Spleen (tissue), 11 donors: ENCODE results near the gene GALNT11. TPM values are rescaled to one million over a fixed set of nuclear protein-coding genes. Genes with fewer than 3 reads are reported as not detected.
A peak's percentile ranks its signal among the peaks of the same experiment; 100 is the strongest.

ENCODE experiments used
- DNase-seq: peaks from one replicate; pipeline ENCODE4 v3.0.0-alpha.2; 2020
- H3K27ac ChIP-seq, 8 donors: fragments of 200-600 bp; sonication (generic) in 7 of 8; 1 replicate in 4 of 8; 2 replicates in 4 of 8; pipeline versions ENCODE4 v1.5.0 to v1.8.0; 2016 to 2021; ENCODE audit warnings: inconsistent platforms in 4 of 8, mild to moderate bottlenecking in 4 of 8, moderate library complexity in 1 of 8
- H3K27me3 ChIP-seq, 7 donors: fragments of 200-600 bp; sonication (generic) in 6 of 7; replicated peaks in 1 of 7; 1 replicate in 4 of 7; 2 replicates in 3 of 7; pipeline versions ENCODE4 v1.5.0 to v1.8.0; 2016 to 2021; ENCODE audit warnings: inconsistent platforms in 3 of 7, mild to moderate bottlenecking in 1 of 7
- H3K36me3 ChIP-seq, 6 donors: fragments of 200-600 bp; sonication (generic) in 5 of 6; 1 replicate in 4 of 6; 2 replicates in 2 of 6; pipeline versions ENCODE4 v1.5.0 to v1.8.0; 2016 to 2021; ENCODE audit warnings: inconsistent platforms in 2 of 6
- H3K4me1 ChIP-seq, 6 donors: fragments of 200-600 bp; sonication (generic) in 5 of 6; 1 replicate in 3 of 6; 2 replicates in 3 of 6; pipeline versions ENCODE4 v1.5.0 to v1.8.0; 2016 to 2021; ENCODE audit warnings: inconsistent platforms in 3 of 6
- H3K4me3 ChIP-seq, 8 donors: fragments of 200-600 bp; sonication (generic) in 7 of 8; 1 replicate in 4 of 8; 2 replicates in 4 of 8; pipeline versions ENCODE4 v1.5.0 to v1.8.0; 2016 to 2021; ENCODE audit warnings: inconsistent platforms in 4 of 8, mild to moderate bottlenecking in 4 of 8, moderate library complexity in 2 of 8
- H3K9me3 ChIP-seq, 8 donors: fragments of 200-600 bp; sonication (generic) in 7 of 8; 1 replicate in 4 of 8; 2 replicates in 4 of 8; pipeline versions ENCODE4 v1.5.0 to v1.8.0; 2016 to 2021; ENCODE audit warnings: inconsistent platforms in 4 of 8
- POLR2A ChIP-seq, 3 donors: fragments of 450-650 bp; IDR thresholded peaks; one replicate each; pipeline ENCODE4 v1.5.1; 2017; ENCODE audit warnings: antibody characterized with exemption in 3 of 3, mild to moderate bottlenecking in 1 of 3
- POLR2AphosphoS5 ChIP-seq, 3 donors: sonication (generic); formaldehyde crosslinking; IDR thresholded peaks; one replicate each; pipeline ENCODE4 v1.5.1; 2017; ENCODE audit warnings: antibody characterized with exemption in 3 of 3
- WGBS, 5 donors: extraction: QIAGEN DNeasy Blood & Tissue Kit in 3 of 5; methylation state at CpG; one replicate each; pipeline versions ENCODE4 v1.1.5 to v1.1.7; 2013 to 2018; 5-methylcytosine and 5-hydroxymethylcytosine counted together
- intact Hi-C: fragments of 100-400 bp; cut with DNase I; formaldehyde crosslinking; loops from one replicate; pipeline ENCODE4 v1.15.0; 2023; ENCODE audit warnings: low total_unique reads
- polyA plus RNA-seq, 3 donors: library from polyadenylated mRNA; stranded (reverse); fragments of 200-250 nt; gene quantifications; one replicate each; pipeline ENCODE4 v1.2.1, GENCODE V29; 2013
- total RNA-seq, 7 donors: library from RNA; depleted of rRNA in 3 of 7; stranded (reverse); fragments of >200 nt in 3 of 7; fragmentation: NEBNext Ultra II Directional in 4 of 7; extraction: Animal tissue kit (Norgen Biotek cat#: 25700) in 4 of 7; gene quantifications; one replicate each; pipeline versions ENCODE4 v1.1.0 to v1.2.1, GENCODE V29; 2016 to 2021
- TF ChIP-seq, protein P1 (sequence below), 11 experiments: fragments of 200-600 bp in 7 of 11; fragments of 450-650 bp in 4 of 11; sonication (generic) in 4 of 11; IDR thresholded peaks in 8 of 11; conservative IDR thresholded peaks in 3 of 11; 1 replicate in 7 of 11; 2 replicates in 4 of 11; pipeline versions ENCODE4 v1.4.0 to v1.8.0; 2016 to 2021; ENCODE audit warnings: antibody characterized with exemption in 11 of 11, inconsistent platforms in 4 of 11, mild to moderate bottlenecking in 1 of 11
- donor health status: healthy with polysubstance abuse.
- donor health status: DM: no; HTN: no; CAD: no; lungs with moderate emphysema.
- donor health status: DM: no; HTN: no; CAD: no.
- donor health status: Bipolar disorder and iron deficiency.
- donor health status: healthy.
- donor health status: DM: no; HTN: no; CAD: no.
- donor health status: DM: yes; HTN: yes; CAD: no.

GALNT11 gene
- total and polyA plus RNA-seq, 10 donors, result 9.7 to 46.0 (median 29.0) TPM

DNA sequence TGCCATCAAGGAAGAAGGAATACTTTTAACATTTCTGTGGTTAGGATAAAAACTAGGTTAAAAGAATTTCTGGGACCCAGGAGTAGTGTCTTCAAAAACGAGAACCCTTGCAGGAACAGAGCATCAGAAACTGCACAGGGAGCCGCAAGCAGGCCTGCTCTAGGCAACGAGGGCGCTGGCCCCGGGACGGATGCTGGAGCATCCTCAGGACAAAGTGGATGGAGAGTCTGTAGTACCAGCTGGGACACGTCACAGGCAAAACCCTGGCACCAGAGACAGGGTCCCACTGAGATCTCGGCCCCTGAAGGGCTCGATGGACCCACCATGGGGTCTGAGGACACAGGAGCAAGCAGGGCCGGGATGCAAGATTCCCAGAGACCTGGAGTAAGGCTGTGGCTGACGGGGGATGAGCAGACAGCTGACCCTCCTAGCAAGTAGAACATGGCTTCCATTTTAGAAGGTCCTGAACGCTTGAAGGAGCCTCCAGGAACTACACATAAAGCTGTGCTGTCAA is 106.6 kb downstream of the GALNT11 start:
- Histone ChIP-seq H3K27ac (no peak overlapping the region), H3K36me3 (peaks cover 0 to 98% (median 60%) of the 10 kb centered on the region in 6 donors), H3K27me3 (no peaks in the 10 kb centered on the region), H3K4me3 (no peak overlapping the region), H3K9me3 (peaks cover 0 to 8% (median 0%) of the 10 kb centered on the region in 8 donors), H3K4me1 (peaks cover 0 to 11% (median 0%) of the 10 kb centered on the region in 6 donors)
- 93 to 98% (median 95%) methylated on average over 12 of the region's 12 CpGs for WGBS, 5 donors
- DNase-seq, result no peak
- TF ChIP-seq POLR2AphosphoS5 (IDR thresholded peaks at IDR 0.05), result peak in 1 of 3 donors; percentile 44
- TF ChIP-seq, protein P1, sequence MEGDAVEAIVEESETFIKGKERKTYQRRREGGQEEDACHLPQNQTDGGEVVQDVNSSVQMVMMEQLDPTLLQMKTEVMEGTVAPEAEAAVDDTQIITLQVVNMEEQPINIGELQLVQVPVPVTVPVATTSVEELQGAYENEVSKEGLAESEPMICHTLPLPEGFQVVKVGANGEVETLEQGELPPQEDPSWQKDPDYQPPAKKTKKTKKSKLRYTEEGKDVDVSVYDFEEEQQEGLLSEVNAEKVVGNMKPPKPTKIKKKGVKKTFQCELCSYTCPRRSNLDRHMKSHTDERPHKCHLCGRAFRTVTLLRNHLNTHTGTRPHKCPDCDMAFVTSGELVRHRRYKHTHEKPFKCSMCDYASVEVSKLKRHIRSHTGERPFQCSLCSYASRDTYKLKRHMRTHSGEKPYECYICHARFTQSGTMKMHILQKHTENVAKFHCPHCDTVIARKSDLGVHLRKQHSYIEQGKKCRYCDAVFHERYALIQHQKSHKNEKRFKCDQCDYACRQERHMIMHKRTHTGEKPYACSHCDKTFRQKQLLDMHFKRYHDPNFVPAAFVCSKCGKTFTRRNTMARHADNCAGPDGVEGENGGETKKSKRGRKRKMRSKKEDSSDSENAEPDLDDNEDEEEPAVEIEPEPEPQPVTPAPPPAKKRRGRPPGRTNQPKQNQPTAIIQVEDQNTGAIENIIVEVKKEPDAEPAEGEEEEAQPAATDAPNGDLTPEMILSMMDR (IDR thresholded peaks at IDR 0.05 in 8 of 11, conservative IDR thresholded peaks at IDR 0.05 in 3 of 11), result no peak
- intact Hi-C loops, result no loop called here

DNA sequence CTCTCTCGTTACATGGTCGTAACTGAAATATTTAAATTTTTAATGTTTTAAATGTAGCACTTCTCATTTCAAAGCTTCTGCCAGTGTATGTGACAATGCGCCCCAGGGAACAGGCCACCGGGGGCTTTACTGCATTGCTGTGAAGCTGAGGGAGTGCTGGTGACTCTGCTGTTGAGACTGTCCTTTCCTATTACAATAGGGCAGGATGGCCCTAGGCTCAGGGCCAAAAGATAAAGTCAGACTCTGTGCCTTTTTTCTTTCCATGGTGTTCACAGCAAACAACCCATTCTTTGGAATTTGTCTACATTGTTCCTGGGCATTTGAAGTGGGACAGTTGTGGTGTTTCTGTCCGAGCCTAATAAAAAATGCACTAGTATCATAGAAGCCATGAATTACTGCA is 107.3 kb downstream of the GALNT11 start:
- H3K4me3 ChIP-seq, result no peak overlapping the region
- H3K4me1 ChIP-seq, result peaks cover 0 to 17% (median 2%) of the 10 kb centered on the region in 6 donors
- no peak for DNase-seq
- H3K27ac ChIP-seq, result no peak overlapping the region
- no peaks in the 10 kb centered on the region for H3K27me3 ChIP-seq
- WGBS, 5 donors, result 89 to 97% (median 95%) methylated on average over 5 of the region's 5 CpGs
- intact Hi-C loops, result no loop called here
- TF ChIP-seq POLR2AphosphoS5 (IDR thresholded peaks at IDR 0.05), result no peak
- TF ChIP-seq, protein P1 (IDR thresholded peaks at IDR 0.05 in 8 of 11, conservative IDR thresholded peaks at IDR 0.05 in 3 of 11), result no peak
- no peak for TF ChIP-seq POLR2A (IDR thresholded peaks at IDR 0.05)
- H3K9me3 ChIP-seq, result peaks cover 0 to 8% (median 0%) of the 10 kb centered on the region in 8 donors
- H3K36me3 ChIP-seq, result peaks cover 0 to 98% (median 63%) of the 10 kb centered on the region in 6 donors

DNA sequence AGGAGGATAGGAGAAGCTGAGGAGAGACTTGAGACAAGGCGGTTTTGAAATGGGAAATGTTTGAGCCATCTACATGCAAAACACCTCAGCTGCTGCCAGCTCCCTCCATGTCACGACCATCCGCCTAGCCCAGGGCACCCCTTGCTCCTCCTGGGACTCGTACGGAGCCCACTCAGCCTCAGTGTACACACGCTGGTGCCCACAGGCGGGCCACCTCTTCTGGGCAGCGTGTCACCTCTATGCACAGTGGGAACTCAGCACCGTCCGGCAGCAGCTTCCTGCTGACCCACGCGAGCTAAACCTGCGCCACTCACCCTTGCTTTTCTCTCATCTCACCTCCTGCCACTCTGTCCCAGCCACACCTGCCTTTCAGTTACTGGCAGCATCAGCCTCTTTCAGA is 108.3 kb downstream of the GALNT11 start:
- no peak for DNase-seq
- TF ChIP-seq, protein P1 (IDR thresholded peaks at IDR 0.05 in 8 of 11, conservative IDR thresholded peaks at IDR 0.05 in 3 of 11), result no peak
- TF ChIP-seq POLR2A (IDR thresholded peaks at IDR 0.05) (no peak), POLR2AphosphoS5 (IDR thresholded peaks at IDR 0.05) (peak; percentile 29 to 71 (median 40))
- H3K27me3 ChIP-seq, result no peaks in the 10 kb centered on the region
- H3K4me3 ChIP-seq, result no peak overlapping the region
- H3K36me3 ChIP-seq, result peaks cover 2 to 98% (median 64%) of the 10 kb centered on the region in 6 donors
- H3K27ac ChIP-seq, result no peak overlapping the region
- peaks cover 0 to 7% (median 0%) of the 10 kb centered on the region in 8 donors for H3K9me3 ChIP-seq
- WGBS, 5 donors, result 93 to 98% (median 94%) methylated on average over 13 of the region's 13 CpGs
- peaks cover 0 to 17% (median 2%) of the 10 kb centered on the region in 6 donors for H3K4me1 ChIP-seq
- intact Hi-C loops, result no loop called here

DNA sequence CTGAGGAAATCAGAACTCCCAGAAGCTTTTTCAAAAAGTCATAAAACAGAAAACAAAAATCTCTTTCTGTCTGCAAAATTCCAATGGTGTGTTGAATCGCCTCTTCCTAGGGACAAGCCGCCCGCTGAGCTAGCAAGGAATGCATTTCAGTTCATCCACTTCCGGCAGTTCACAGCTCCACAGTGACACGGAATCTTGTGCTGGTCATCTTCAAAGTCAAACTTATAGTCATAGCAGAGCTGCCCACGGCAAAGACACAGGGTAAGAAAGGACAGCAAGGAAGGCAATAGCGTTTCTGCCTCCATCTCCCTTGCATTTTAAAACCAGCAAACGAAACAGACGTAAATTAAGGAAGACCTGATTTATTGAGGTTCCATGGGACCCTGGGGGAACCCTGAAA is 111.2 kb downstream of the GALNT11 start:
- Histone ChIP-seq H3K9me3 (no peaks in the 10 kb centered on the region), H3K27me3 (no peaks in the 10 kb centered on the region), H3K36me3 (peaks cover 4 to 98% (median 70%) of the 10 kb centered on the region in 6 donors), H3K4me1 (peaks cover 0 to 17% (median 2%) of the 10 kb centered on the region in 6 donors), H3K4me3 (no peak overlapping the region), H3K27ac (peak overlapping the region in 7 of 8 donors; percentile 39 to 58 (median 48))
- 72 to 85% (median 79%) methylated on average over 9 of the region's 9 CpGs for WGBS, 5 donors
- TF ChIP-seq, protein P1 (IDR thresholded peaks at IDR 0.05 in 8 of 11, conservative IDR thresholded peaks at IDR 0.05 in 3 of 11), result no peak
- no peak for TF ChIP-seq POLR2A (IDR thresholded peaks at IDR 0.05)
- no peak for TF ChIP-seq POLR2AphosphoS5 (IDR thresholded peaks at IDR 0.05)
- DNase-seq, result no peak
- intact Hi-C loops, result no loop called here
